CD4-positive, alpha-beta T cell treated with Interleukin-1 beta for 1 hour (primary cell): ENCODE results near the gene PFDN4.
"Not testable (repeated sequence)": the region's sequence is repeated elsewhere in the genome, so short reads cannot be mapped to it uniquely, and the experiment has no call there.

Source experiments
- DNase-seq, 2 donors: peaks; one replicate each; pipeline ENCODE4 v3.0.0-alpha.2; 2020 to 2022

PFDN4 gene

GRCh38 chr20:54227751-54228150 lies 19.9 kb downstream of the PFDN4 start:
- no peak for DNase-seq

- DNase-seq: no peak
Observed at GRCh38 chr20:54228841-54229240, 21.0 kb downstream of the PFDN4 start.

DNA sequence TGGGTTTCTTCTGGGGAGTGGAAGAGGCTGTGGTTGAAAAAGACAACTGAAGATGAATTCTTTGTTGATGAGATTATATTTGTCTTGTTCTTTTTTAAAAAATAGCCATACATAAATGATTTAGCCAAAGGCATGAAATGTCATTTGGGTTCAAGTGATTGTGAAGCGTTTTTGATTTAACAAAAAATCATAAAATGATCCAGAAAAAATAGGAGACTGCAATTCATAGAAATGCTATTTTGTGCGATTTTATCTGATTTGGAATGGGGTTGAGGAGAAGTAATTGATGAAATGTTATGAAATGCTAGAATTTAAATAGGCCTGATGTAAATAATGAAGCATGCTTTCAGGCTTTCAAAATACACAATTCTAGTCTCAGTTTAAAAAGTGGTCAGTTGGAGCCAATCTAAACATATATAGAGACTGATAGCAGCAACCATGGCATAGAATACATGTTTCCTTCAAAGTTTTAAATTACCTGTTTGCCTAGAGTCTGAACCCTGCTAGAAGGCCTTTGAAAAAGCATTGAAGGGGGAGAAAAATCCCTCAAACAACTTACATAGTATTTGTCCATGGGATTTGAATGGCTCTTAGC lies 21.8 kb downstream of the PFDN4 start:
- DNase-seq: no peak

DNA sequence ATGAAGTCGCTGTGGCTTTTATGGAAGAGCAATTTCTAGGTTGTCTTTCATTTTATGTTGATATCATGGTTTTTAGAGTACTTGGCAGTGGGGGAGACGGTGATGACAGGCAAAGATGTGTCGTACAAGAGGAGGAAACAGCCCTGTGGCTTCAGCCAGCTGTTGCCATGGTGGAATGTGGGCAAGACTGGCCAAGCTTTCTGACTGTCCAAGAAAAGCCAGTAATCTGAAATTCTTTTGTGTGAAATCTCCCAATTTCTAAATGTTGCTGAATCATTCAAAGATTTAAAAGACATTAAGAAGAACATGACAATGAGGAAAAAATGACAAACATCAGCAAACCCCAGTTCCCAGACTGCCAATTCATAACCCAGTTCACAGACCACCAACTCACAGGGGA lies 23.1 kb downstream of the PFDN4 start:
- DNase-seq: no peak

- no peak for DNase-seq
Observed at GRCh38 chr20:54234991-54235390, 27.1 kb downstream of the PFDN4 start.

- no peak for DNase-seq
Observed at GRCh38 chr20:54237116-54237943, 29.4 kb downstream of the PFDN4 start.

DNA sequence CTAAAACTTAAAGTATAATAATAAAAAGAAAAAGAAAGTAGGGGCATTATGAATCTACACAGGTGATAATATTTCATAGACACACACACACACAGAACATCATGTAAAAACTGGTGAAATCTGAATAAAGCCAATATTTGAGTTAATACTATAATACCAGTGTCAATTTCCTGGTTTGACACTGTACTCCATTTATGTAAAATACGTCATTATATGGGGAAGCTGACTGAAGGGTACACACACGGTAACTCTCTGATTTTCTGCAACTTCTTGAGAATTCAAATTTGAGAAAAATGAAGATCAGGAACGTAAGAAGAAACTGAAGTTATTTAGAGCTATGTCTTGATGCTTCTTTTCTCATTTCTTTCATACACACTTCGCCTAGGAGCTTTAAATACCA lies 36.2 kb downstream of the PFDN4 start:
- DNase-seq: no peak

DNA sequence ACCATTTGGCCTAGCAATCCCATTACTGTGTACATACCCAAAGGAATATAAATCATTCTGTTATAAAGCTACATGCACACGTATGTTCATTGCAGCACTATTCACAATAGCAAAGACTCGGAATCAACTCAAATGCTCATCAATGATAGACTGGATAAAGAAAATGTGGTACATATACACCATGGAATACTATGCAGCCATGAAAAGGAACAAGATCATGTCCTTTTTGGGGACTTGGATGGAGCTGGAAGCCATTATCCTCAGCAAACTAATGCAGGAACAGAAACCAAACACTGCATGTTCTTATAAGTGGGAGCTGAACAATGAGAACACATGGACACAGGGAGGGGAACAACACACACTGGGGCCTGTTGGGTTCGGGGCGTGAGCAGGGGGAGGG lies 40.8 kb downstream of the PFDN4 start:
- DNase-seq: not testable (repeated sequence)

- DNase-seq: no peak
Observed at GRCh38 chr20:54250691-54251090, 42.8 kb downstream of the PFDN4 start.

GRCh38 chr20:54251096-54251495 lies 43.2 kb downstream of the PFDN4 start:
- DNase-seq: no peak

GRCh38 chr20:54254596-54254995 lies 46.7 kb downstream of the PFDN4 start:
- DNase-seq: no peak

DNA sequence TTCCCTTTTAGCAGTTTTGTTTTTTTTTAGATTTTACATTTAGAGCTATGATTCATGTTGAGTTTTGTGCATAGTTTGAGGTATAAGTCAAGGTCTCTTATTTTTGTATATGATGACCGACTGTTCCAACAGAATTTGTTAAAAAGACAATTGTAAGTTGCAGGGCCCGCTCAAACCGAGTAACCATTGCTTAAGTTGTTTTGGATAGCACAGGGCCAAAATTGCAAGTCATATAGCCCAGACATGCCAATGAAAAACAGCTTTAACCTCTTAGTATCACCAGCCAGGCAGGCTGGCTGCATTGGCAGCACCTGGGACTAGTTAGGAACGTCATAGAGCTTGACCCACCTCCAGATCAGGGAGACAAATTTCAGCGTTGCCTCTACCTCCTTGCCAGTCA lies 47.3 kb downstream of the PFDN4 start:
- DNase-seq: no peak

GRCh38 chr20:54256202-54256601 lies 48.3 kb downstream of the PFDN4 start:
- DNase-seq: no peak

- DNase-seq: no peak
Observed at GRCh38 chr20:54257071-54257816, 49.4 kb downstream of the PFDN4 start.

GRCh38 chr20:54260116-54260515 lies 52.2 kb downstream of the PFDN4 start:
- no peak for DNase-seq

DNA sequence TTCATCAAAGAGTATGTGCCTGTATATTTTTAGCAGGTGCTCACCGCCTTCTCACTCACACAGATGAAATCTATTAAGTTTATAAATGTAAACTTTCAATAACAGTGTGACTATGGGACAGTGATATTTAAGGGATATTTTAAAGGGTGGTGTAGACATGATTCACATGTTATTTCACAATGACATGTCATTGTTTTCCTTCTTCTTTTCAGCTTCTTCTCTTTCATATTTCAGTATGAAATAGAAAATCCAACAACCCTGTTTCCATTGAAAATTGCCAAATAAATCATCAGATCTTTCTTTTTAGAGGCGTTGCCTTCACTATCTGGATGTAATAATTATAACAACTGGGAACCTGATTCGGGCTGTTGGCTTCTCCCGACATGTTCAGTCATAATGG lies 54.8 kb downstream of the PFDN4 start:
- no peak for DNase-seq

GRCh38 chr20:54263116-54263690 lies 55.3 kb downstream of the PFDN4 start:
- no peak for DNase-seq

- DNase-seq: not testable (repeated sequence)
Observed at GRCh38 chr20:54265791-54266190, 57.9 kb downstream of the PFDN4 start.

DNA sequence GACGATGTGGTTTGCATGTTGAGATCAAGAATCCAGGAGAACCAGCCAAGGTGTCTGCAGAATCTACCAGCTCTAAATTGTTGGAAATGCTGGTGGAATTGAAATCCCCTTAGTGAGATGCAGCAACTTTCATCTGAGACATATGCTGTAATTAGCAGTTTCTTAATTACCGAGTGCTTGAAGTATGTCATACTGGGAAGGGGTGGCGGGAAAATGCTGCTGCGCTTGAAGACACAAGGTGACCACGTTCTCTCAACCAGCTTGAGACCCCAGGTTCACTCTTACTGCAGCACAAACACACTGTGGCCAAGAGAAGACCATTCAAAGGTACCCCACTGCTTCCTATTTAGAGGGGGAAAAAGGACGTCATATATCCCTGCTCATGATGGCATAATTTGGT lies 59.0 kb downstream of the PFDN4 start:
- DNase-seq: no peak

- DNase-seq: no peak
Observed at GRCh38 chr20:54267483-54268003, 59.7 kb downstream of the PFDN4 start.

- DNase-seq: no peak
Observed at GRCh38 chr20:54268941-54269340, 61.1 kb downstream of the PFDN4 start.
